Glutamatergic neuron (in vitro differentiated cells): ENCODE data around the gene MRPL37. TPM values are rescaled to one million over a fixed set of nuclear protein-coding genes. Genes with fewer than 3 reads are reported as not detected.

ENCODE experiments used
- DNase-seq: peaks from one replicate; pipeline ENCODE4 v3.0.0; 2022
- H3K27ac Mint-ChIP-seq: one replicate; pipeline ENCODE4 v1.8.0; 2020; ENCODE audit warnings: mild to moderate bottlenecking, mixed read lengths, inconsistent platforms; ENCODE audit not compliant: unreplicated experiment
- H3K27me3 Mint-ChIP-seq: one replicate; pipeline ENCODE4 v1.8.0; 2020; ENCODE audit warnings: mild to moderate bottlenecking, moderate library complexity, mixed read lengths, inconsistent platforms; ENCODE audit not compliant: unreplicated experiment
- H3K36me3 Mint-ChIP-seq: one replicate; pipeline ENCODE4 v1.8.0; 2020; ENCODE audit warnings: mild to moderate bottlenecking, mixed read lengths, inconsistent platforms; ENCODE audit not compliant: unreplicated experiment
- H3K4me1 Mint-ChIP-seq: one replicate; pipeline ENCODE4 v1.8.0; 2020; ENCODE audit warnings: mild to moderate bottlenecking, low read depth, mixed read lengths, inconsistent platforms; ENCODE audit not compliant: unreplicated experiment
- H3K4me3 Mint-ChIP-seq: one replicate; pipeline ENCODE4 v1.8.0; 2020; ENCODE audit warnings: mild to moderate bottlenecking, mixed read lengths, inconsistent platforms; ENCODE audit not compliant: unreplicated experiment
- H3K9me3 Mint-ChIP-seq: one replicate; pipeline ENCODE4 v1.8.0; 2020; ENCODE audit warnings: mild to moderate bottlenecking, moderate library complexity, mixed read lengths, inconsistent platforms; ENCODE audit not compliant: unreplicated experiment
- total RNA-seq: library from RNA; stranded (reverse); fragmentation: NEBNext Ultra II Directional; extraction: Animal tissue kit (Norgen Biotek cat#: 25700); gene quantifications from one replicate; pipeline ENCODE4 v1.2.1, GENCODE V29; 2021; ENCODE audit not compliant: unreplicated experiment
- TF ChIP-seq, protein P1 (sequence below): fragments of 200-600 bp; sonication (generic); IDR thresholded peaks from one replicate; pipeline ENCODE4 v1.5.0; 2021; ENCODE audit not compliant: partially characterized antibody, unreplicated experiment

The MRPL37 gene
- total RNA-seq, 1 donor from 2014 or later = 50.9 TPM

DNA sequence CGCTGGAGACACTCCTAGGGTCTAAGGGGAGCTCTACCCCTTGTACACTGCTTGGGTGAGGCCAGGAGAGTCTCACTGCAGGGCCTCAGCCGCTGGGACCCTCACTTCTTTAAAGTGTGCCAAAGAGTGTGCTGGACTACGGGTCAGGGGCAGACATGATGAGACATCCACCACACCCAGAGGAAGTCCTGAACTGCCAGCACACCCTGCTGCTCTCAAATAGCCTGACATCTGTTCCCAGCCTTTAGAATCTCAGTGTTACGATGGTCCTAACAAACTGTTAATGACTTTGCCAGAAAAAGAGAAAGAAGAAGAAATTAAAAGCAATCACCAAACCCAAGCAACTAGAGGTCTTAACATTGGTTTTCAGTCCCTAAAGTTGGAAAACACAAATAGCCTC is 49.0 kb downstream of the MRPL37 start:
- peaks cover 48% of the 10 kb centered on the region for H3K27me3 Mint-ChIP-seq
- TF ChIP-seq, protein P1, sequence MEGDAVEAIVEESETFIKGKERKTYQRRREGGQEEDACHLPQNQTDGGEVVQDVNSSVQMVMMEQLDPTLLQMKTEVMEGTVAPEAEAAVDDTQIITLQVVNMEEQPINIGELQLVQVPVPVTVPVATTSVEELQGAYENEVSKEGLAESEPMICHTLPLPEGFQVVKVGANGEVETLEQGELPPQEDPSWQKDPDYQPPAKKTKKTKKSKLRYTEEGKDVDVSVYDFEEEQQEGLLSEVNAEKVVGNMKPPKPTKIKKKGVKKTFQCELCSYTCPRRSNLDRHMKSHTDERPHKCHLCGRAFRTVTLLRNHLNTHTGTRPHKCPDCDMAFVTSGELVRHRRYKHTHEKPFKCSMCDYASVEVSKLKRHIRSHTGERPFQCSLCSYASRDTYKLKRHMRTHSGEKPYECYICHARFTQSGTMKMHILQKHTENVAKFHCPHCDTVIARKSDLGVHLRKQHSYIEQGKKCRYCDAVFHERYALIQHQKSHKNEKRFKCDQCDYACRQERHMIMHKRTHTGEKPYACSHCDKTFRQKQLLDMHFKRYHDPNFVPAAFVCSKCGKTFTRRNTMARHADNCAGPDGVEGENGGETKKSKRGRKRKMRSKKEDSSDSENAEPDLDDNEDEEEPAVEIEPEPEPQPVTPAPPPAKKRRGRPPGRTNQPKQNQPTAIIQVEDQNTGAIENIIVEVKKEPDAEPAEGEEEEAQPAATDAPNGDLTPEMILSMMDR = no peak
- peak overlapping the region; percentile 71 for H3K27ac Mint-ChIP-seq
- peaks cover 52% of the 10 kb centered on the region for H3K9me3 Mint-ChIP-seq
- H3K36me3 Mint-ChIP-seq = peaks cover 7% of the 10 kb centered on the region
- H3K4me1 Mint-ChIP-seq = peaks cover 44% of the 10 kb centered on the region
- H3K4me3 Mint-ChIP-seq = peak overlapping the region; percentile 51
- DNase-seq = no peak

DNA sequence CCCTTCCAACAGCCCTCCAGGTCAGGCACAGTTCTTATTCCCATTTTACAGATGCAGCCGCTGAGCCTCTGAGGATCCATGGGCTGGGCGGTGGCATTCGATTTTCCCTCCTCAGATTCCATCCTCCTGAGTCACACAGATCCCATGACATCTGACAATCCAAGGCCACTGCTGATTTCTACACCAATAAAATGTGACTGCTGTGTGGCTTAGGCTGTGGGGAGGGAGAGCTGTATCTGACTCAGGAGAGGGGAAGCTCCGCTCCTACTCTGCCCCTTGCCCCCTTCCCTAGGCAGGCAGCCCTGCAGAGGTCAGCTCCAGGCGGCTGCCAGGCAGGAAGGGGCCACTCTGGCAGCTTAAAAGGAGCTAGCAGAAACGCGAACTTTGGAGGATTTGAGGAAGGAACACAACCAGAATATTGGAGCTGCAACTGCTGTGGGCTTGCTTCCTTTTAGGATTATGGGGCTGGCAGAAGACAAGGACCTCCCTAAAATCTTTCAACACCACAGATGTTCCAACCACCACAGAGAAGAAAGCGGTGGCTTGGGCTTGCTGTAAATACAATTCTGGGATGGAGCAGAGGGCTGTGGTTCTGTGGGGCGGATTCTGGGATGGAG is 50.0 kb downstream of the MRPL37 start:
- no peak for DNase-seq
- H3K4me1 Mint-ChIP-seq = peaks cover 48% of the 10 kb centered on the region
- peaks cover 52% of the 10 kb centered on the region for H3K9me3 Mint-ChIP-seq
- peak overlapping the region; percentile 66 for H3K27ac Mint-ChIP-seq
- H3K4me3 Mint-ChIP-seq = no peak overlapping the region
- H3K36me3 Mint-ChIP-seq = peaks cover under 1% of the 10 kb centered on the region
- H3K27me3 Mint-ChIP-seq = peaks cover 43% of the 10 kb centered on the region
- TF ChIP-seq, protein P1 = no peak

DNA sequence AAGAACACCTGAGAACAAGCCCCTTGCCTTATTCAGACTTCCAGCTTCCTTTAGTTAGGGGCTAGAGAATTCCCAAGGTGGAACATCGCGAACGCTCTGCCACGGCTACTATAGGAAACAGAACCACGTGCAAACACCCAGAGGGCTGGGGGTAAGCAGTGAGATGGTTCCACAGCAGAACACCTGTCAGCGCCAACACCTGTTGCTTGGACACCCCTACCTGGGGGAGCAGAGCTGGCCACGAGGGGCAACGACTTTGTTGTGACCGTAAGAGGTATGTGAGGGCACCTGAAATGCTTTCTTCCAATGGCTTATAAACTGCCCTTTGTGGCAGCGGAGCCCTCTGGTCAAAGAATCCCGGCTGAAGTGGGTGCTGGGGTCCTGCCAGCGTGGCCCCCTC is 50.7 kb downstream of the MRPL37 start:
- Mint-ChIP-seq H3K9me3 (peaks cover 50% of the 10 kb centered on the region), H3K4me3 (no peak overlapping the region), H3K27ac (no peak overlapping the region), H3K36me3 (no peaks in the 10 kb centered on the region), H3K4me1 (peaks cover 52% of the 10 kb centered on the region), H3K27me3 (peaks cover 42% of the 10 kb centered on the region)
- TF ChIP-seq, protein P1 = no peak
- DNase-seq = no peak

DNA sequence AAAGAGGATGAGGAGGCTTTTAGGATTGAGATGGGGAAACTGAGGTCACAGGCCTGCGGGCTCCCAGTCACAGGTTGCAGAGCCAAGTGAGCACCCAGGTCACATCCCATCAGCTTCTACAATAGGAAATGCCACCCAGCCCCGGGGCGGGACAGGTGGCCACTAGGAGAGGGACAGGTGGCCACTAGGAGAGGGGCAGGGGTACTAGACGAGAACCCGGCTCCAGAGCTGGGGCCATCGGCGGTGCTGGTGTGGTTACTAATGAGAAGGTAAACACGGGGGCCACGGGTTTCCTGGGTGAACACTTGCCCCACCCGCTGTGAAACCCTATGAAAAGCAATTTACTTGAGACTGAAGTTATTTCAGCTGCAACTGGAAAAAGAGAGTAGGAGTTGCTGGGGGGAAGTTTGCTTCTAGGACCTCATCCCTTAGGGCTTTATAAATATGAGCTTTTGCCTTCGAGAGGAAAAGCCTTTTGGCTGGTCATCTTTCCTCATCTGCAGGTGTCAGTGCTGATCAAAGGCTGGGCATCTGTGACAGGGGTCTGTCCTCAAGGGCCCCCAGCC is 52.5 kb downstream of the MRPL37 start:
- DNase-seq = no peak
- TF ChIP-seq, protein P1 = no peak
- H3K9me3 Mint-ChIP-seq = peaks cover 54% of the 10 kb centered on the region
- peaks cover 2% of the 10 kb centered on the region for H3K36me3 Mint-ChIP-seq
- peaks cover 63% of the 10 kb centered on the region for H3K4me1 Mint-ChIP-seq
- peak overlapping the region; percentile 71 for H3K27ac Mint-ChIP-seq
- peak overlapping the region; percentile 56 for H3K4me3 Mint-ChIP-seq
- H3K27me3 Mint-ChIP-seq = peaks cover 46% of the 10 kb centered on the region

DNA sequence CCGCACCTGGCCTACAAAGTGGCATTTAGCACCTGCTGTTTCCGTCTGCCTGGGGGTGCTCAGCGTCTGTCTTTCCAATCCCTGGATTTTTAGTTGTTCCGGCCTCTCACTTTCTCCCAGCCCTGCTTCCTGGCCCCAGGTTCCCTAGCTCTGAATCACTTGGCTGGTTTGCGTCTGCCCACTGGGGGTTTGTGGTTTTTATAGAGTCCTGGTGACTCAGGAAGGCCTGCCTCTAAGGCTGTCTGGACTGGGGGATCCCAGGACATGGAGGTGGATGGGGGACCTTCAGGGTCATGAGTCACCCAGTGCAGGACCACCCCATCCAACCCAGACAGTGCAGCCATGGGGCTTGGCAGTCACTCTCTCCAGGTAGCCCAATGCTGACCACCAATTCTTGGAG is 53.5 kb downstream of the MRPL37 start:
- Mint-ChIP-seq H3K4me3 (no peak overlapping the region), H3K27ac (peak overlapping the region; percentile 92), H3K27me3 (peaks cover 53% of the 10 kb centered on the region), H3K9me3 (peaks cover 59% of the 10 kb centered on the region), H3K4me1 (peaks cover 66% of the 10 kb centered on the region), H3K36me3 (peaks cover 5% of the 10 kb centered on the region)
- TF ChIP-seq, protein P1 = no peak
- no peak for DNase-seq
